Small intestine (tissue), 7 donors: ENCODE measurements around the gene CDCP2. TPM values are rescaled to one million over a fixed set of nuclear protein-coding genes. Genes with fewer than 3 reads are reported as not detected.
"Not testable (repeated sequence)": the region's sequence is repeated elsewhere in the genome, so short reads cannot be mapped to it uniquely, and the experiment has no call there.

ENCODE experiments used
- DNase-seq, 2 donors: peaks; one replicate each; pipeline versions ENCODE4 v3.0.0 to v3.0.0-alpha.2; 2013
- FAIRE-seq: peaks from 2 replicates; lab custom pipeline; 2012; peaks lifted over from hg19 to GRCh38; lab: Jason Lieb, UNC
- H3K27ac ChIP-seq, 3 donors: one replicate each; pipeline ENCODE4 v1.5.1; 2013; ENCODE audit warnings: low read length in 2 of 3, mild to moderate bottlenecking in 2 of 3, control low read depth in 1 of 3, inconsistent platforms in 1 of 3, low read depth in 1 of 3, moderate library complexity in 1 of 3
- H3K27me3 ChIP-seq, 3 donors: one replicate each; pipeline ENCODE4 v1.6.1; 2013; ENCODE audit warnings: low read length in 3 of 3, inconsistent platforms in 1 of 3; ENCODE audit not compliant: control insufficient read depth in 3 of 3, insufficient read depth in 3 of 3
- H3K36me3 ChIP-seq, 3 donors: one replicate each; pipeline ENCODE4 v1.6.1; 2013; ENCODE audit warnings: low read length in 3 of 3, inconsistent platforms in 1 of 3, low read depth in 1 of 3, mild to moderate bottlenecking in 1 of 3, moderate library complexity in 1 of 3; ENCODE audit not compliant: control insufficient read depth in 3 of 3, insufficient read depth in 2 of 3
- H3K4me1 ChIP-seq, 3 donors: one replicate each; pipeline ENCODE4 v1.6.1; 2013; ENCODE audit warnings: low read length in 2 of 3, inconsistent platforms in 1 of 3, low read depth in 1 of 3, mild to moderate bottlenecking in 1 of 3, moderate library complexity in 1 of 3; ENCODE audit not compliant: control insufficient read depth in 3 of 3, insufficient read depth in 2 of 3
- H3K4me3 ChIP-seq, 3 donors: one replicate each; pipeline ENCODE4 v1.5.1; 2013; ENCODE audit warnings: low read length in 3 of 3, control low read depth in 1 of 3, inconsistent platforms in 1 of 3, low read depth in 1 of 3, mild to moderate bottlenecking in 1 of 3, moderate library complexity in 1 of 3
- H3K9me3 ChIP-seq, 2 donors: one replicate each; pipeline ENCODE4 v1.6.1; 2013; ENCODE audit warnings: low read depth in 1 of 2, low read length in 1 of 2; ENCODE audit not compliant: control insufficient read depth in 2 of 2, insufficient read depth in 1 of 2
- WGBS, 3 donors: extraction: QIAGEN DNeasy Blood & Tissue Kit; methylation state at CpG; one replicate each; pipeline ENCODE4 v1.1.7; 2013; 5-methylcytosine and 5-hydroxymethylcytosine counted together
- polyA plus RNA-seq, 4 donors: library from polyadenylated mRNA; stranded (reverse) in 3 of 4; unstranded in 1 of 4; fragments of 200-250 nt in 3 of 4; fragments of 120-200 nt in 1 of 4; gene quantifications; one replicate each; pipeline versions ENCODE4 v1.2.1 to v1.2.3, GENCODE V29; 2013
- donor health status: healthy with polysubstance abuse.
- donor health status: control.
- donor health status: control.
- donor health status: Bipolar disorder and iron deficiency.
- donor health status: healthy.

CDCP2 gene
- polyA plus RNA-seq, 4 donors, result 0.07 TPM; not detected in 3

GRCh38 chr1:54172614-54173599 lies 20.1 kb upstream of the CDCP2 start:
- no peaks in the 10 kb centered on the region for H3K9me3 ChIP-seq
- FAIRE-seq (no peak), DNase-seq (no peak)
- 80 to 89% (median 87%) methylated on average over 10 of the region's 10 CpGs for WGBS, 3 donors
- H3K36me3 ChIP-seq, result peaks cover 0 to 46% (median 0%) of the 10 kb centered on the region in 3 donors
- H3K27me3 ChIP-seq, result no peaks in the 10 kb centered on the region
- no peak overlapping the region for H3K27ac ChIP-seq
- H3K4me3 ChIP-seq, result no peak overlapping the region
- H3K4me1 ChIP-seq, result no peaks in the 10 kb centered on the region

- Histone ChIP-seq H3K4me3 (no peak overlapping the region), H3K27ac (no peak overlapping the region), H3K4me1 (no peaks in the 10 kb centered on the region), H3K9me3 (no peaks in the 10 kb centered on the region), H3K36me3 (peaks cover 0 to 34% (median 0%) of the 10 kb centered on the region in 3 donors), H3K27me3 (no peaks in the 10 kb centered on the region)
- no peak for DNase-seq
- no peak for FAIRE-seq
- 89 to 96% (median 93%) methylated on average over 8 of the region's 8 CpGs for WGBS, 3 donors
These were observed 18.8 kb upstream of the CDCP2 start for GRCh38 chr1:54171606-54172005.

- Histone ChIP-seq H3K27me3 (no peaks in the 10 kb centered on the region), H3K4me1 (no peaks in the 10 kb centered on the region), H3K4me3 (no peak overlapping the region), H3K36me3 (peaks cover 0 to 30% (median 0%) of the 10 kb centered on the region in 3 donors), H3K9me3 (no peaks in the 10 kb centered on the region), H3K27ac (no peak overlapping the region)
- 84 to 90% (median 90%) methylated on average over 8 of the region's 8 CpGs for WGBS, 3 donors
- FAIRE-seq (no peak), DNase-seq (no peak)
These were observed 18.2 kb upstream of the CDCP2 start for GRCh38 chr1:54171016-54171415.

GRCh38 chr1:54169068-54169467 lies 16.3 kb upstream of the CDCP2 start:
- no peak for FAIRE-seq
- 69 to 78% (median 76%) methylated on average over 3 of the region's 3 CpGs for WGBS, 3 donors
- Histone ChIP-seq H3K36me3 (peaks cover 0 to 18% (median 0%) of the 10 kb centered on the region in 3 donors), H3K4me1 (peaks cover 0 to 8% (median 0%) of the 10 kb centered on the region in 3 donors), H3K9me3 (no peaks in the 10 kb centered on the region), H3K27me3 (no peaks in the 10 kb centered on the region), H3K27ac (no peak overlapping the region), H3K4me3 (no peak overlapping the region)
- no peak for DNase-seq

- Histone ChIP-seq H3K36me3 (peaks cover 0 to 11% (median 0%) of the 10 kb centered on the region in 3 donors), H3K27ac (no peak overlapping the region), H3K4me1 (peaks cover 0 to 14% (median 1%) of the 10 kb centered on the region in 3 donors), H3K4me3 (no peak overlapping the region), H3K27me3 (no peaks in the 10 kb centered on the region), H3K9me3 (no peaks in the 10 kb centered on the region)
- 85 to 93% (median 91%) methylated on average over 7 to 8 of the region's 8 CpGs for WGBS, 3 donors
- no peak for FAIRE-seq
- DNase-seq, result no peak
These were observed 15.6 kb upstream of the CDCP2 start for GRCh38 chr1:54168206-54168965.

GRCh38 chr1:54167422-54168139 lies 14.8 kb upstream of the CDCP2 start:
- DNase-seq, result no peak
- H3K4me3 ChIP-seq, result no peak overlapping the region
- no peaks in the 10 kb centered on the region for H3K27me3 ChIP-seq
- no peaks in the 10 kb centered on the region for H3K9me3 ChIP-seq
- peaks cover 0 to 22% (median 1%) of the 10 kb centered on the region in 3 donors for H3K4me1 ChIP-seq
- peaks cover 0 to 8% (median 0%) of the 10 kb centered on the region in 3 donors for H3K36me3 ChIP-seq
- no peak overlapping the region for H3K27ac ChIP-seq
- no peak for FAIRE-seq
- 85 to 90% (median 90%) methylated on average over 9 of the region's 9 CpGs for WGBS, 3 donors

- not testable (repeated sequence) for H3K4me3 ChIP-seq, H3K36me3 ChIP-seq, H3K9me3 ChIP-seq, H3K27ac ChIP-seq, H3K27me3 ChIP-seq, DNase-seq, FAIRE-seq
- 91 to 94% (median 91%) methylated on average over 8 of the region's 8 CpGs for WGBS, 3 donors
- H3K4me1 ChIP-seq, result peaks cover 0 to 22% (median 5%) of the 10 kb centered on the region in 3 donors
These were observed 13.6 kb upstream of the CDCP2 start for GRCh38 chr1:54166357-54166756.

- Histone ChIP-seq H3K27me3 (no peaks in the 10 kb centered on the region), H3K4me1 (peaks cover 0 to 22% (median 6%) of the 10 kb centered on the region in 3 donors), H3K4me3 (no peak overlapping the region), H3K27ac (no peak overlapping the region), H3K36me3 (no peaks in the 10 kb centered on the region), H3K9me3 (no peaks in the 10 kb centered on the region)
- no peak for FAIRE-seq
- DNase-seq, result no peak
- whole genome bisulfite sequencing, 3 donors, result 78 to 90% (median 87%) methylated on average over 15 of the region's 15 CpGs
These were observed 12.3 kb upstream of the CDCP2 start for GRCh38 chr1:54165146-54165545.
